DOHH2 (cell line): Measurements from ENCODE around the gene STAT5A.
"Not testable (repeated sequence)": the region's sequence is repeated elsewhere in the genome, so short reads cannot be mapped to it uniquely, and the experiment has no call there.

Experiments
- CTCF ChIP-seq: fragments of 200-600 bp; sonication (generic); IDR thresholded peaks from one replicate; pipeline ENCODE4 v1.5.1; 2014; ENCODE audit warnings: antibody characterized with exemption, mild to moderate bottlenecking, low read depth, low read length; ENCODE audit not compliant: poor library complexity, severe bottlenecking
- EZH2phosphoT487 ChIP-seq: fragments of 200-600 bp; sonication (generic); IDR thresholded peaks from 2 replicates; pipeline ENCODE4 v1.6.1; 2017; ENCODE audit warnings: borderline replicate concordance, mild to moderate bottlenecking, antibody characterized with exemption, low read length, moderate library complexity, mixed read lengths

DNA sequence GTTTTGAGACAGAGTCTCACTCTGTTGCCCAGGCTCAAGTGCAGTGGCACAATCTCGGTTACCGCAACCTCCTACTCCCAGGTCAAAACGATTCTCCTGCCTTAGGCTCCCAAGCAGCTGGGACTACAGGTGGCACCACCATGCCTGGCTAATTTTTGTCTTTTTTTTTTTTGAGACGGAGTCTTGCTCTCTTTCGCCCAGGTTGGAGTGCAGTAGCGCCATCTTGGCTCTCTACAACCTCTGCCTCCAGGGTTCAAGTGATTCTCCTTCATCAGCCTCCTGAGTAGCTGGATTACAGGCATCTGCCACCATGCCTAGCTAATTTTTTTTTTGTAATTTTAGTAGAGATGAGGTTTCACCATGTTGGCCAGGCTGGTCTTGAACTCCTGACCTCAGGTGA is 29.7 kb downstream of the STAT5A start:
- TF ChIP-seq EZH2phosphoT487, CTCF: not testable (repeated sequence)
